Parathyroid adenoma (tissue), 2 donors: ENCODE data around the gene BCKDHB.

ENCODE experiments used
- H2AFZ ChIP-seq: fragments of 300-600 bp; sonication (generic); one replicate; pipeline ENCODE4 v1.7.0; 2017; ENCODE audit warnings: antibody characterized with exemption, mild to moderate bottlenecking
- H3K27ac ChIP-seq: fragments of 300-600 bp; sonication (generic); one replicate; pipeline ENCODE4 v1.7.0; 2017
- H3K27me3 ChIP-seq: fragments of 300-600 bp; sonication (generic); one replicate; pipeline ENCODE4 v1.7.0; 2017; ENCODE audit warnings: low read length; ENCODE audit not compliant: control insufficient read depth, insufficient read depth
- H3K36me3 ChIP-seq: fragments of 300-600 bp; sonication (generic); one replicate; pipeline ENCODE4 v1.7.0; 2017; ENCODE audit warnings: low read length; ENCODE audit not compliant: control insufficient read depth, insufficient read depth
- H3K4me1 ChIP-seq: fragments of 300-600 bp; sonication (generic); one replicate; pipeline ENCODE4 v1.7.0; 2017; ENCODE audit warnings: control low read depth
- H3K4me2 ChIP-seq: fragments of 300-600 bp; sonication (generic); one replicate; pipeline ENCODE4 v1.7.0; 2017; ENCODE audit warnings: low read length
- H3K4me3 ChIP-seq: fragments of 300-600 bp; sonication (generic); one replicate; pipeline ENCODE4 v1.7.0; 2017; ENCODE audit warnings: low read depth, low read length
- H3K79me2 ChIP-seq: fragments of 300-600 bp; sonication (generic); one replicate; pipeline ENCODE4 v1.7.0; 2017; ENCODE audit warnings: control low read depth
- H3K9ac ChIP-seq: fragments of 300-600 bp; sonication (generic); one replicate; pipeline ENCODE4 v1.7.0; 2017; ENCODE audit warnings: mild to moderate bottlenecking
- H3K9me3 ChIP-seq: fragments of 300-600 bp; sonication (generic); one replicate; pipeline ENCODE4 v1.7.0; 2017; ENCODE audit warnings: low read length; ENCODE audit not compliant: control insufficient read depth
- CTCF ChIP-seq: fragments of 300-600 bp; sonication (generic); IDR thresholded peaks from one replicate; pipeline ENCODE4 v1.7.0; 2017; ENCODE audit warnings: antibody characterized with exemption, mild to moderate bottlenecking
- donor health status: primary hyperparathyroidism.

The BCKDHB gene

GRCh38 chr6:80226699-80227098 is 120.2 kb downstream of the BCKDHB start:
- Histone ChIP-seq H3K4me1 (no peaks in the 10 kb centered on the region), H3K9ac (no peak overlapping the region), H3K4me3 (no peak overlapping the region), H3K4me2 (no peak overlapping the region), H3K27me3 (no peaks in the 10 kb centered on the region), H3K9me3 (no peaks in the 10 kb centered on the region), H2AFZ (no peak overlapping the region), H3K36me3 (no peaks in the 10 kb centered on the region), H3K79me2 (no peaks in the 10 kb centered on the region), H3K27ac (no peak overlapping the region)
- TF ChIP-seq CTCF, result no peak

- H3K9me3 ChIP-seq, result no peaks in the 10 kb centered on the region
- no peak overlapping the region for H3K9ac ChIP-seq
- no peak overlapping the region for H3K4me3 ChIP-seq
- no peak overlapping the region for H3K27ac ChIP-seq
- H3K4me1 ChIP-seq, result no peaks in the 10 kb centered on the region
- no peaks in the 10 kb centered on the region for H3K27me3 ChIP-seq
- no peaks in the 10 kb centered on the region for H3K79me2 ChIP-seq
- H2AFZ ChIP-seq, result no peak overlapping the region
- TF ChIP-seq CTCF, result no peak
- H3K4me2 ChIP-seq, result no peak overlapping the region
- no peaks in the 10 kb centered on the region for H3K36me3 ChIP-seq
These were observed 121.2 kb downstream of the BCKDHB start for GRCh38 chr6:80227545-80228105.

GRCh38 chr6:80233262-80233661 is 126.8 kb downstream of the BCKDHB start:
- H3K4me2 ChIP-seq, result no peak overlapping the region

GRCh38 chr6:80233958-80234357 is 127.5 kb downstream of the BCKDHB start:
- Histone ChIP-seq H3K9me3 (no peaks in the 10 kb centered on the region), H3K4me3 (no peak overlapping the region), H3K9ac (no peak overlapping the region), H3K4me2 (no peak overlapping the region), H3K4me1 (no peaks in the 10 kb centered on the region), H3K36me3 (no peaks in the 10 kb centered on the region), H3K27me3 (no peaks in the 10 kb centered on the region), H3K79me2 (no peaks in the 10 kb centered on the region), H2AFZ (no peak overlapping the region), H3K27ac (no peak overlapping the region)
- no peak for TF ChIP-seq CTCF

More at GRCh38 chr6:80233262-80233661, 126.8 kb downstream of the BCKDHB start:
- no peak overlapping the region for H3K4me3 ChIP-seq
- no peak overlapping the region for H3K9ac ChIP-seq
- no peaks in the 10 kb centered on the region for H3K4me1 ChIP-seq
- no peaks in the 10 kb centered on the region for H3K27me3 ChIP-seq
- no peak for TF ChIP-seq CTCF
- H3K36me3 ChIP-seq, result no peaks in the 10 kb centered on the region
- no peaks in the 10 kb centered on the region for H3K79me2 ChIP-seq
- no peaks in the 10 kb centered on the region for H3K9me3 ChIP-seq
- H2AFZ ChIP-seq, result no peak overlapping the region
- no peak overlapping the region for H3K27ac ChIP-seq

GRCh38 chr6:80234401-80234800 is 127.9 kb downstream of the BCKDHB start:
- no peaks in the 10 kb centered on the region for H3K27me3 ChIP-seq
- H3K36me3 ChIP-seq, result no peaks in the 10 kb centered on the region
- no peaks in the 10 kb centered on the region for H3K9me3 ChIP-seq
- H3K79me2 ChIP-seq, result no peaks in the 10 kb centered on the region
- H3K4me2 ChIP-seq, result no peak overlapping the region
- H3K4me3 ChIP-seq, result no peak overlapping the region
- H3K9ac ChIP-seq, result no peak overlapping the region
- no peaks in the 10 kb centered on the region for H3K4me1 ChIP-seq
- no peak overlapping the region for H3K27ac ChIP-seq
- no peak for TF ChIP-seq CTCF
- H2AFZ ChIP-seq, result no peak overlapping the region
